ENCODE results near the gene KCNJ18.
"Not testable (repeated sequence)": the region's sequence is repeated elsewhere in the genome, so short reads cannot be mapped to it uniquely, and the experiment has no call there.

The KCNJ18 gene

DNA sequence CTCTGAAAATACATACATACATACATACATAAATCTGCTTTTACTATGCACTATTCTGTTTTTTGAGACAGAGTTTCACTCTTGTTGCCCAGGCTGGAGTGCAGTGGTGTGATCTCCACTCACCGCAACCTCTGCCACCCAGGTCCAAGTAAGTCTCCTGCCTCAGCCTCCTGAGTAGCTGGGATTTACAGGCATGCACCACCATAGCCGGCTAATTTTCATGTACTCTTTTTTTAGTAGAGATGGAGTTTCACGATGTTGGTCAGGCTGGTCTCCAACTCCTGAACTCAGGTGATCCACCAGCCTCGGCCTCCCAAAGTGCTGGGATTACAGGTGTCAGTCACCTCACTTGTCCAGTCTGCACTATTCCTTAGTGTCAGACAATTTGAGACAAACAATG lies 20.5 kb upstream of the KCNJ18 start:
- DNase-seq, result not testable (repeated sequence)

DNA sequence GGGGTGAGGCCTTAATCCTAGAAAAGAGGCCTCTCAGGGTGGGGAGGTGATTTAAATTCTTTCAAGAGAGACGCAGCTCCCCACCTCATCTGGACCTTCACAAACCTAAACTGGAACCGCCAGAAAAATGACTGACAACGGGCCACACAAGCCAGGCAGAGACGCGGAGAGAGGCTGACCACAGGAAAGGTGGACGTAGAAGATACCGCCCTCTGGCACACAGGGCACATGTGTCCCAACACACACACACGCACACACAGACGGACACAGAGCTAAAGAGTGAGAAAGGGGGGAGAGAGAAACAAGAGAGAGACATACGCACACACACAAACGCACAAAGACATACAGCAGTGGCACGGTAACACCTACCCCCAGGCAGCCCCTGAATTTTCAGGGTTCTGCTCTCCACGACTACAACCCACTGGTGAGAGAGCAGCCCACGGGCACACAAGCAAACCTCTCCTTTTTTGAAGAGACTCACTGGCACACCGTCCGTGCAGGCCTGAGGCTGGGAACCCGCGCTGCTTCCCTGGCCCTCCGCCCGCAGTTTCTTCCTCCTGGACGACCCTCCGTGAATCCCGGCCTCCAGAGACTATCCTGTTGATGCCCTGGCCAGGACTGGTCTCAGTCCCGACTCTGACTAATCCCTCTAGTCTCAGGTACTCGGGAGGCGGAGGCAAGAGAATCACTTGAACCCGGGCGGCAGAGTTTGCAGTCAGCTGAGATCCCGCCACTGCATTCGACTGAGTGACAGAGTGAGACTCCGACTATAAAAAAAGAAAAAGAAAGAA lies 18.7 kb upstream of the KCNJ18 start:
- DNase-seq, result not testable (repeated sequence)

GRCh38 chr17:21674242-21674731 lies 18.0 kb upstream of the KCNJ18 start:
- DNase-seq, result no peak

GRCh38 chr17:21674891-21675738 lies 17.2 kb upstream of the KCNJ18 start:
- DNase-seq, result not testable (repeated sequence)

- DNase-seq, result not testable (repeated sequence)
Observed at GRCh38 chr17:21675739-21676130, 16.6 kb upstream of the KCNJ18 start.

DNA sequence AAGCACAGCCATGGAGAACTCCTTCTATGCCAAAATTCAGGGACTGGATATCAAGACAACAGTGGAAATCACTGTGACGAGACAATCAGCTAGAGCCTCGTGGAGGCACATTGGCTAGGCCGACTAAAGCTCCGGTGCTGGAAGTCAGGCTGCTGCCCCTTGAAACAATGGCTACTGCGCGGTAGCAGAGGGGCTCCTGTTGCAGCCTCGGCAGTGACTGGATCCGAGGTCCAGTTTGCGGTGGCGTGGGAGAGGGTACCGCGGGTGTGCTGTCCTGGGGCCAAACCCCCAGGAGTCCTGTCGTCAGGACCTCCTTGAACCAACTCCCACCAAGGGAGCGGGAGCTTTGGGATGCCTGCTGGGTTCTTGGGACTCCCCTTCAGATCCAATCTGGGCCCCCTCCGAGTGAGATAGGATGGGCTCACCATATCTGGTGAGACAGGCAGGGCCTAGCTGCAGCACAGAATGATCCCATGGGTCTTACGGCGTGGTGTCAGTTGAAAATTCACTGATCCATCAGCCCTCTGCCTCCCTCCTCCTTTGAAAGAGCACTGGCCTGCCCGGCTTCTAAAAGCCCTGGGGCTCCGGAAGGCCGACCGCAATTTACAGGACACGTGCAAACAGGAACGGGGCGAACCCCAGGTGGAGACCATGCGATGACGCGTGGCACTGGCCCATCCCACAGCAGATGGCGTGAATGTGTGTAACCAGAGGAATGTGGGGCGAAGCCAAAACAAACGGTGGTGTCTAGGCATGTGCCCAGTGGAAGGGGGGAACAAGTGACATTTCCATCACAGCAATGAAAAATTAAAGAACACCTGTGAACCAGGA lies 15.8 kb upstream of the KCNJ18 start:
- DNase-seq, result no peak

DNA sequence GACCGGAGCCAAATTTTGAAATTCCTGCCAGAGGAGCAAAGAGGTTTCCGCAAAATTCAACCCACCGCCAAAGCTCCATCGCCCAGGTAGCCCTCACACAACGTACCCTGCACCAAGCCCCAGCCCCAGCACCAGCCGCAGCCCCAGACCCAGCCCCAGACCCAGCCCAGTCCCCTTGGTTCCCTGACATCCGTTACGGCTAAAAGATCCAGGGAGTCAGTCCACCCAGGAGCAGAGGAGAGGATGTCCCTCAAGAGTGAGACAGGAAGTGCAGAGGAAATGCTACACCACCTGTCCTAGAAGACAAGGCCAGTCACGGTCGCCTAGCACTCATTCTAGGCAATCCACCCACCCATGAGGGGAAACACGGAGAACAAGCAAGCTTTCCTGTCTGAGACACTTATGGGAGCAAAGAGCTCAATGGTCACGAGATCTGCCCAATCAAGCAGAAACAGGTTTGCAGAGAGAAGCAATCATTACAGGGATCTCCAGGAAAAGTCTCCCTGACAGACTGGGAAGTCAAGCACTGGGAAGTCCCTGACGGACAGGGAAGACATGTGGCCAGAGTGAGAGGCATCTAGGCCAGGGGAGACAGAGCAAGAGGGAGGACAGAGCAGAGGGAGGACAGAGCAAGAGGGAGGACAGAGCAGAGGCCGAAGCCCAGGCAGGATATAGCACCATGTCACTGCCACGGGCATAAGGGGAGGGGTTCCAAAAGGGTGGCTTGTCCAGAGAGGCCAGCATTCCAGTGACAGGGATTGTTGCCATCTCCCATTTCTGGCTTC lies 15.0 kb upstream of the KCNJ18 start:
- DNase-seq, result no peak

DNA sequence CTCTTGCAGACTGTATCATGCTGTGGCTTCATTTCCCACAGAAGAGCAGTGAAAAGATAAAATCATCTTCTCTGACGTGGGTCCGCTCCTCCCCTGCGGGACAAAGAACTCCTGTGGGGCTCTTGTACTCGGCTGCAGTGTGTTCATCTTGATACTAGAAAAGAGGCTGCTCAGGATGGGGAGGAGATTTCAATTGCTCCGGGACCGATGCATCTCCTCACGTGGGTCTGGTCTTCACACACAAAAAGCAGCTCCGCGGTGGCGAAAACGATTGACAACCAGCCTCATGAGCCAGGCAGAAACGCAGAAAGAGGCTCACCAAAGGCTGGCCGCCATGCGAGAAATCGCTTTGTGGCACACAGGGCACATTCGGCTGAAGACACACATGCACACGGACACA lies 14.4 kb upstream of the KCNJ18 start:
- no peak for DNase-seq

DNA sequence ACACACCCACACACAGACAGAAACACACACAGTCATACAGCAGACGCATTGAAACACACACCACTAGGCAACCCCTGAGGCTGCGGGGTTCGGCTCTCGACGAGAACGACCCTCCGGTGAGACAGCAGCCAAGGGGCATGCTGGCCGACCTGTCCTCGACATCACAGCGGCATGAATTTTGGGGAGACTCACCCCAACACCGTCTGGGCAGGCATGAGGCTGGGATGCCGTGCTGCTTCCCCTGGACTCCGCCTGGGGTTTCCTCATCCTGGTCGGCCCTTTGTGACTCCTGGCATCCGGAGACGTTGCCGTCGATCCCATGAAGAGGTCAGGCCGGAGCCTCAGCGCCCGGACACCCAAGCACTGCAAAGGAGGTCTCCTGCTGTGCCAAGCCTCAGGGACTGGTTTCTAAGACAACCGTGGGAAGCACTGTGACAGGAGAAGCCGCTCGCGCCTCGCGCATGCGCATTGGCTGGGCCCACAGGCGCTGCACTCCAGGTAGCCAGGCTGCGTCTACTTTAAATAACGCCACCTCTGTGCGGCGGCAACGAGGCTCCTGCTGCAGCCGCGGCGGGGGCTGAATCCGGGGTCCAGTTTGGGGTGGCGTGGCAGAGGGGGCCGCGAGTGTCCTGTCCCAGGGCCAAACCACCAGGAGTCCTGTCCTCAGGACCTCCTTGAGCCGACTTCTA lies 13.8 kb upstream of the KCNJ18 start:
- DNase-seq, result no peak

DNA sequence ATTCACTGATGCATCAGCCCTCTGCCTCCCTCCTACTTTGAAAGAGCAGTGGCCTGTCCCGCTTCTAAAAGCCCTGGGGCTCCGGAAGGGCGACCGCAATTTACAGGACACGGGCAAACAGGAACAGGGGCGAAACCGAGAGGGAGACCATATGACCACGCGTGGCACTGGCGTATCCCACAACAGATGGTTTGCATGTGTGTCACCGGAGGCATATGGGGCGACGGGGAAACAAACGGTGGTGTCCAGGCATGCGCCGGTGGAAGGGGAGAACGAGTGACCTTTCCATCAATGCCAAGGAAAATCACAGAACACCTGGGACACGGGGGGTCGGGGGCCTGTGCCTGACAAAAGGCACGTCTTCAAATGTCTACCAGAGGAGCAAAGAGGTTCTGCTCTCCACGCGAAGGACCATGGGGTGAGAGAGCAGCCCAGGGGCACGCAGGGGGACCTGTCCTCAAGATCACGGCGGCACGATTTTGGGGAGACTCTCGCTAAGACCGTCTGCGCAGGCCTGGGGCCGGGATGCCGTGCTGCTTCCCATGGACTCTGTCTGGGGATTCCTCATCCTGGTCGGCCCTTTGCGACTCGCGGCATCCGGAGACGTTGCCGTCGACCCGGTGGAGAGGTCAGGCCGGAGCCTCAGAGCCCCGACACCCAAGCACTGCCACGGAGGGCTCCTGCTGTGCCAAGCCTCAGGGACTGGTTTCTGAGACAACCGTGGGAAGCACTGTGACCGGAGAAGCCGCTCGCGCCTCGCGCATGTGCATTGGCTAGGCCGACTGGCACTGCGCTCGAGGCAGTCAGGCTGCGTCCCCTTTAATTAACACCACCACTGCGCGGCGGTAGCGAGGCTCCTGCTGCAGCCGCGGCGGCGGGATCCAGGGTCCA lies 12.8 kb upstream of the KCNJ18 start:
- no peak for DNase-seq

- no peak for DNase-seq
Observed at GRCh38 chr17:21680366-21680765, 12.0 kb upstream of the KCNJ18 start.

DNA sequence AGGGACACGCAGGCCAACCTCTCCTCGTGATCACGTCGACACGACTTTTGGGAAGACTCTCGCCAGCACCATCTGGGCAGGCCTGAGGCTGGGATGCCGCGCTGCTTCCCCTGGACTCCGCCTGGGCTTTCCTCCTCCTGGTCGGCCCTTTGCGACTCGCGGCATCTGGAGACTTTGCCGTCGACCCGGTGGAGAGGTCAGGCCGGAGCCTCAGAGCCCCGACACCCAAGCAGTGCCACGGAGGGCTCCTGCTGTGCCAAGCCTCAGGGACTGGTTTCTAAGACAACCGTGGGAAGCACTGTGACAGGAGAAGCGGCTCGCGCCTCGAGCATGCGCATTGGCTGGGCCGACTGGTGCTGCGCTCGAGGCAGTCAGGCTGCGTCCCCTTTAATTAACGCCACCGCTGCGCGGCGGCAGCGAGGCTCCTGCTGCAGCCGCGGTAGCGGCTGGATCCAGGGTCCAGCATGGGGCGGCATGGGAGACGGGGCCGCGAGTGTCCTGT lies 11.4 kb upstream of the KCNJ18 start:
- not testable (repeated sequence) for DNase-seq

DNA sequence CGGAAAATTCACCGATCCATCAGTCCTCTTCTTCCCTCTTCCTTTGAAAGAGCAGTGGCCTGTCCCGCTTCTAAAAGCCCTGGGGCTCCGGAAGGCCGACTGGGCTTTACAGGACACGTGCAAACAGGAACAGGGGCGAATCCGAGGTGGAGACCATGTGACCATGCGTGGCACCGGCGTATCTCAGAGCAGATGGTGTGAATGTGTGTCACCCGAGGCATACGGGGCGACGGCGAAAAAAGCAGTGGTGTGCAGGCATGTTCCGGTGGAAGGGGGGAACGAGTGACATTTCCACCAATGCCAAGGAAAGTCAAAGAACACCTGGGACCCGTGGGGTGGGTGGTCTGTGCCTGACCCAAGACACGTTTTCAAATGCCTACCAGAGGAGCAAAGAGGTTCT lies 10.7 kb upstream of the KCNJ18 start:
- DNase-seq, result not testable (repeated sequence)

- DNase-seq, result not testable (repeated sequence)
Observed at GRCh38 chr17:21682130-21682529, 10.2 kb upstream of the KCNJ18 start.

GRCh38 chr17:21683142-21683712 lies 9.1 kb upstream of the KCNJ18 start:
- not testable (repeated sequence) for DNase-seq

GRCh38 chr17:21683897-21684296 lies 8.4 kb upstream of the KCNJ18 start:
- not testable (repeated sequence) for DNase-seq

- not testable (repeated sequence) for DNase-seq
Observed at GRCh38 chr17:21684384-21684783, 7.9 kb upstream of the KCNJ18 start.

DNA sequence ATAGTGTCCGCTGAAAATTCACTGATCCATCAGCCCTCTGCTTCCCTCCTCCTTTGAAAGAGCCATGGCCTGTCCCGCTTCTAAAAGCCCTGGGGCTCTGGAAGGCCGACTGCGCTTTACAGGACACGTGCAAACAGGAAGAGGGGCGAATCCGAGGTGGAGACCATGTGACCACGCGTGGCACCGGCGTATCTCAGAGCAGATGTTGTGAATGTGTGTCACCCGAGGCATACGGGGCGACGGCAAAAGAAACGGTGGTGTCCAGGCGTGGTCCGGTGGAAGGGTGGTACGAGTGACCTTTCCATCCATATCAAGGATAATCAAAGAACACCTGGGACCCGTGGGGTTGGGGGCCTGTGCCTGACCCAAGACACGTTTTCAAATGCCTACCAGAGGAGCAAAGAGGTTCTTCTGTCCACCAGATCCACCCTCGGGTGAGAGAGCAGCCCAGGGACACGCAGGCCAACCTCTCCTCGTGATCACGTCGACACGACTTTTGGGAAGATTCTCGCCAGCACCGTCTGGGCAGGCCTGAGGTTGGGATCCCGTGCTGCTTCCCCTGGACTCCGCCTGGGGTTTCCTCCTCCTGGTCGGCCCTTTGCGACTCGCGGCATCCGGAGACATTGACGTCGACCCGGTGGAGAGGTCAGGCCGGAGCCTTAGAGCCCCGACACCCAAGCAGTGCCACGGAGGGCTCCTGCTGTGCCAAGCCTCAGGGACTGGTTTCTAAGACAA lies 7.1 kb upstream of the KCNJ18 start:
- DNase-seq, result not testable (repeated sequence)

Data from NCI-H2107 (cell line).